K562 (cell line): ENCODE results near the gene RIC8B. TPM values are rescaled to one million over a fixed set of nuclear protein-coding genes. Genes with fewer than 3 reads are reported as not detected.

Experiments used
- ATAC-seq: fragments of 200-7000 bp; cut with Tn5 transposase; 3 replicates; pipeline ENCODE4 v1.9.1; 2020; ENCODE audit warnings: moderate library complexity
- BruUV-seq: library from RNA; stranded (reverse); fragments of 400-500 nt; replicated peaks from 2 replicates; lab custom pipeline; 2021; lab: Mats Ljungman, UMichigan
- CTCF ChIA-PET: fragments of 300-600 bp; formaldehyde crosslinking; extraction: SDS; loops from one replicate; lab custom pipeline; 2021; ENCODE audit warnings: low intra/inter-chr PET ratio; lab: Yijun Ruan, JAX
- POLR2A ChIA-PET: fragments of 300-600, 350-650 bp; sonication (Branson Sonifier 250); formaldehyde crosslinking; extraction: SDS; loops from one replicate; lab custom pipeline; 2021; ENCODE audit warnings: antibody characterized with exemption, inconsistent platforms; lab: Yijun Ruan, JAX
- DNase-seq, 4 experiments: peaks; one replicate each; pipeline versions ENCODE4 v3.0.0 to v3.0.0-alpha.2; 2011 to 2018; ENCODE audit warnings: low spot score in 3 of 4, mixed read lengths in 3 of 4; ENCODE audit errors: extremely low read depth in 1 of 4
- FAIRE-seq: peaks from 2 replicates; lab custom pipeline; 2011; peaks lifted over from hg19 to GRCh38; lab: Jason Lieb, UNC
- H2AFZ ChIP-seq: 2 replicates; pipeline ENCODE4 v1.6.0; 2011; ENCODE audit warnings: low read depth, low read length, control low read depth, inconsistent platforms
- H3K27ac ChIP-seq: fragments of 200-600 bp; 3 replicates; pipeline ENCODE4 v1.8.0; 2011; ENCODE audit warnings: low read depth, mild to moderate bottlenecking, control low read depth, inconsistent platforms, low read length, moderate library complexity, mixed read lengths; ENCODE audit errors: extremely low read depth
- H3K27me3 ChIP-seq, 2 experiments: fragments of 300-600 bp in 1 of 2; 2 replicates in 1 of 2; 3 replicates in 1 of 2; pipeline versions ENCODE4 v1.6.0 to v1.8.0; 2011; ENCODE audit warnings: inconsistent platforms in 2 of 2, low read length in 2 of 2, mild to moderate bottlenecking in 1 of 2, mixed read lengths in 1 of 2, moderate library complexity in 1 of 2; ENCODE audit not compliant: control insufficient read depth in 2 of 2, insufficient read depth in 2 of 2
- H3K36me3 ChIP-seq: fragments of 300-600 bp; 3 replicates; pipeline ENCODE4 v1.8.0; 2011; ENCODE audit warnings: mild to moderate bottlenecking, low read length, inconsistent platforms; ENCODE audit not compliant: control insufficient read depth, insufficient read depth
- H3K4me1 ChIP-seq, 2 experiments: fragments of 200-600 bp in 1 of 2; replicated peaks in 1 of 2; 2 replicates in 1 of 2; 3 replicates in 1 of 2; pipeline versions ENCODE4 v1.5.1 to v1.8.0; 2011; ENCODE audit warnings: inconsistent platforms in 2 of 2, low read length in 2 of 2, mild to moderate bottlenecking in 1 of 2, mixed read lengths in 1 of 2, moderate library complexity in 1 of 2; ENCODE audit not compliant: control insufficient read depth in 2 of 2, insufficient read depth in 2 of 2
- H3K4me2 ChIP-seq: 2 replicates; pipeline ENCODE4 v1.6.1; 2011; ENCODE audit warnings: low read length, control low read depth, inconsistent platforms, mixed read lengths; ENCODE audit not compliant: insufficient read depth
- H3K4me3 ChIP-seq: fragments of 200-600 bp; sonication (generic), shearing (Covaris generic); 2 replicates; pipeline ENCODE4 v1.5.1; 2016; ENCODE audit warnings: control low read depth, inconsistent platforms
- H3K79me2 ChIP-seq: fragments of 200-600 bp; 3 replicates; pipeline ENCODE4 v1.8.0; 2011; ENCODE audit warnings: low read length, inconsistent platforms; ENCODE audit not compliant: control insufficient read depth, insufficient read depth
- H3K9ac ChIP-seq, 2 experiments: 2 replicates each; pipeline versions ENCODE4 v1.6.0 to v1.6.1; 2011; ENCODE audit warnings: low read depth in 2 of 2, low read length in 2 of 2, control low read depth in 1 of 2, inconsistent platforms in 1 of 2, mild to moderate bottlenecking in 1 of 2, mixed read lengths in 1 of 2; ENCODE audit not compliant: insufficient read depth in 1 of 2
- H3K9me1 ChIP-seq: one replicate; pipeline ENCODE4 v1.6.0; 2011; ENCODE audit warnings: inconsistent platforms, mild to moderate bottlenecking, low read length, moderate library complexity; ENCODE audit not compliant: control insufficient read depth, insufficient read depth
- H3K9me3 ChIP-seq: replicated peaks from 2 replicates; pipeline ENCODE4 v1.5.1; 2011; ENCODE audit warnings: low read depth, low read length, inconsistent platforms; ENCODE audit not compliant: control insufficient read depth, insufficient read depth
- H4K20me1 ChIP-seq: replicated peaks from 2 replicates; pipeline ENCODE4 v1.6.1; 2011; ENCODE audit warnings: low read length, inconsistent platforms, mixed read lengths; ENCODE audit not compliant: control insufficient read depth, insufficient read depth
- CBFA2T2 ChIP-seq: fragments of 450-650 bp; conservative IDR thresholded peaks from 2 replicates; pipeline ENCODE4 v1.6.1; 2017; ENCODE audit warnings: mild to moderate bottlenecking
- EWSR1 ChIP-seq: fragments of 450-650 bp; IDR thresholded peaks from 2 replicates; pipeline ENCODE4 v1.6.1; 2018; ENCODE audit warnings: borderline replicate concordance, mild to moderate bottlenecking, low read depth, moderate library complexity; ENCODE audit not compliant: partially characterized antibody
- HOXB6 ChIP-seq: fragments of 250-450 bp; sonication (Bioruptor Pico); IDR thresholded peaks from 2 replicates; pipeline ENCODE4 v1.5.1; 2022; ENCODE audit warnings: mild to moderate bottlenecking, borderline replicate concordance
- MAFG ChIP-seq: fragments of 450-650 bp; conservative IDR thresholded peaks from 2 replicates; pipeline ENCODE4 v1.6.1; 2016; ENCODE audit warnings: missing genetic modification characterization, missing compliant biosample characterization
- PHF20 ChIP-seq: fragments of 450-650 bp; IDR thresholded peaks from 2 replicates; pipeline ENCODE4 v1.6.1; 2018; ENCODE audit not compliant: partially characterized antibody
- TAF7 ChIP-seq: fragments of 450-650 bp; IDR thresholded peaks from 2 replicates; pipeline ENCODE4 v1.6.1; 2016; ENCODE audit warnings: missing genetic modification characterization, missing compliant biosample characterization
- ZNF146 ChIP-seq: IDR thresholded peaks from one replicate; pipeline ENCODE4 v1.6.1; 2018; ENCODE audit warnings: missing compliant biosample characterization; ENCODE audit not compliant: unreplicated experiment
- ZNF316 ChIP-seq: fragments of 450-650 bp; IDR thresholded peaks from 2 replicates; pipeline ENCODE4 v1.6.1; 2016
- WGBS: fragments of 100-300 bp; shearing (Covaris generic); methylation state at CpG from one replicate; pipeline ENCODE4 v1.1.6; 2016; ENCODE audit warnings: low coverage, mixed read lengths; ENCODE audit not compliant: insufficient coverage; ENCODE audit errors: missing lambda C conversion rate; 5-methylcytosine and 5-hydroxymethylcytosine counted together
- in situ Hi-C: fragments of 300-500 bp; cut with MboI; formaldehyde crosslinking; loops from 4 replicates; pipeline ENCODE4 v1.15.0; 2018; ENCODE audit warnings: inconsistent platforms, mixed read lengths
- intact Hi-C: fragments of 100-400 bp; cut with micrococcal nuclease; formaldehyde crosslinking; loops from 2 replicates; pipeline ENCODE4 v1.14.2; 2022
- polyA plus RNA-seq, 8 experiments: library from polyadenylated mRNA; depleted of rRNA in 4 of 8; stranded (reverse) in 5 of 8; unstranded in 3 of 8; fragments of >200 nt; fragmentation: Nextera tagmentation in 2 of 8; fragmentation: Illumina TruSeq in 1 of 8; extraction: Ambion mirVana in 2 of 8; extraction: Trizol in 1 of 8; gene quantifications; 2 replicates each; pipeline versions ENCODE4 v1.2.1 to v1.2.3, GENCODE V29; 2011 to 2014; ENCODE audit warnings: inconsistent platforms in 1 of 8, missing spikeins in 1 of 8
- total RNA-seq, 7 experiments: library from RNA; depleted of rRNA in 6 of 7; stranded (reverse); fragments of >200 nt in 6 of 7; fragmentation: Illumina TruSeq in 2 of 7; extraction: Trizol in 2 of 7; gene quantifications; 2 replicates each; pipeline versions ENCODE4 v1.2.1 to v1.2.3, GENCODE V29; 2011 to 2021; ENCODE audit warnings: low replicate concordance in 1 of 7
- TF ChIP-seq, protein P1 (sequence below): sonication (generic); formaldehyde crosslinking; IDR thresholded peaks from 2 replicates; pipeline ENCODE4 v1.8.0; 2022; ENCODE audit warnings: missing genetic modification reagents, mild to moderate bottlenecking, borderline replicate concordance
- TF ChIP-seq, protein P2 (sequence below): fragments of 450-650 bp; IDR thresholded peaks from 2 replicates; pipeline ENCODE4 v1.6.1; 2017; ENCODE audit warnings: mild to moderate bottlenecking, moderate library complexity
- TF ChIP-seq, protein P3 (sequence below), 3 experiments: IDR thresholded peaks in 2 of 3; conservative IDR thresholded peaks in 1 of 3; 2 replicates each; pipeline ENCODE4 v1.5.1; 2011 to 2012; ENCODE audit warnings: low read length in 3 of 3, mild to moderate bottlenecking in 3 of 3, control low read depth in 2 of 3, improper control_type of control experiment in 1 of 3, inconsistent platforms in 1 of 3, low read depth in 1 of 3, mixed read lengths in 1 of 3, moderate library complexity in 1 of 3; ENCODE audit not compliant: insufficient read depth in 2 of 3

RIC8B gene
- total and polyA plus RNA-seq, 9 of the 15 experiments (the other 6 are each of a cell fraction or from before 2014, with no cell fraction given): 0.92 to 8.1 (median 4.8) TPM

DNA sequence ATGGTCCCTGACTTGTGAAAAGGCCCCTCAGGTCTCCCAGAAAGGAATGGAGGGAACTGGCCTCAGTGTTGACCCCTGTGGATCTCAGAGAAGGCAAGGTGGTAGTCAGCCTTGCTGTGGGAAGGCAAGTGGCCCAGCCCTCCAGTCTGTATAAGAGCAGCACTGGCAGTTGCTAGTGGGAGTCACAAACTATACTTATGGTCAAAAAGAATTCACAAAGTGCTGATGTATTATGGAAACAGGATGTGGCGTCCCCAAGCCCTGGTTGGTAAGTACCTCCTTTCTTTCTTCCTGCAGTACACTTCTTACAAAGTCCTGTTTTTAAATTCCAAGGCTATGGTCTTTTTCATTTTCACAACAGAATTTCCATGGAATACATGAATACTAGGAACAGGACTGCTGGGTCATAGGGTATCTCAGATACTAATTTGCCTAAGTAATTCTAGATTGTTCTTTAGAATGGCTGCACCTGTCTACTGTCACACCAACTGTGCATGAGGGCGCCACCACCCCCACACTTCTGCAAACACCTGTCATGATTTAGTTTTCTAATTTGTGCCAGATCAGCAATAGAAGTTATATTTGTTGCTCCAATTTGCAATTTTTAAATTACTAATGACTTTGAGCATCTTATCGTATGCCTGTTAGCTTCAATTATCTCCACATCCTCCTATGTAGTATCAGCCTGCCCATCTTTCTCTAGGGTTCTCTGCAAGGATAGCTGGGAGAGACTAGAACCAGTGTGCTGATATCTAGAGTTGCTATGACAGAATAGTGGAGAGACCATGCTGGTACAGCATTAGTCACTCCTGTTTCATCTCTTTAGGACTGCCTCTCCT, 140.5 kb downstream of the RIC8B start:
- intact Hi-C loops: loop anchor here (5.0 to 10.0 kb wide), 3 partner anchors 180 to 688 kb away; no protein-coding TSS in a partner anchor
- POLR2A ChIA-PET: no interaction called here

DNA sequence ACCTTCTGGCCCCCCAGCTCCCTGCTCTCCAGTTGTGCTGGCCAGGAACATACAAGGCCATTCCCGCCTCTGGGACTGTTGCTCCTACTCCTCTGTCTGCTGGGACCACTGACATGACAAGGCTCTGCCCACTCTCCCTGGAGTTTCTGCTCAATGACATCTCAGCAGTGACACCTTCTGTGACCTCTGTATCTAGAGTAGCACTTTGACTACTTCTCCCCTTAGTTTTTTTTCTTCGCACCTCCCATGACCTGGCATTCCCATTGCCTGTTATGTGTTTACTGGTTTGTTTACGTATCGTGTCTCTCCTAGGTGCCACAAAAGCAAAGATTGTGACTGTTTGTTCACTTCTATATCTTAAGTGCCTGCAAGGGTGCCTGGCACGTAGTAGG, 141.1 kb downstream of the RIC8B start:
- 10% methylated on average over 5 of the region's 5 CpGs for WGBS
- intact Hi-C loops: loop anchor here (5.0 to 10.0 kb wide), 3 partner anchors 181 to 688 kb away; no protein-coding TSS in a partner anchor
- H3K27me3 ChIP-seq: peaks cover 26 to 41% of the 10 kb centered on the region in 2 experiments; a peak in 3 of 5 replicates
- no peak overlapping the region for H3K4me2 ChIP-seq
- H3K9me3 ChIP-seq: no peaks in the 10 kb centered on the region
- no TSS peak for BruUV-seq
- FAIRE-seq (no peak), ATAC-seq (no peak), DNase-seq (no peak)
- H3K4me3 ChIP-seq: no peak overlapping the region
- POLR2A ChIA-PET: no interaction called here
- H2AFZ ChIP-seq: no peak overlapping the region
- no peaks in the 10 kb centered on the region for H4K20me1 ChIP-seq
- CTCF ChIA-PET: no interaction called here
- no peak overlapping the region for H3K27ac ChIP-seq
- no peak overlapping the region for H3K9ac ChIP-seq
- no peaks in the 10 kb centered on the region for H3K4me1 ChIP-seq
- H3K9me1 ChIP-seq: no peaks in the 10 kb centered on the region
- in situ Hi-C loops: loop anchor here (5.0 kb wide), 1 partner anchor 533 kb away; no protein-coding TSS in a partner anchor
- H3K36me3 ChIP-seq: no peaks in the 10 kb centered on the region
- no peaks in the 10 kb centered on the region for H3K79me2 ChIP-seq
- TF ChIP-seq EWSR1 (no peak), HOXB6 (CRISPR knock-in tag) (no peak), TAF7 (tag) (no peak), ZNF146 (no peak)
- TF ChIP-seq, protein P1, sequence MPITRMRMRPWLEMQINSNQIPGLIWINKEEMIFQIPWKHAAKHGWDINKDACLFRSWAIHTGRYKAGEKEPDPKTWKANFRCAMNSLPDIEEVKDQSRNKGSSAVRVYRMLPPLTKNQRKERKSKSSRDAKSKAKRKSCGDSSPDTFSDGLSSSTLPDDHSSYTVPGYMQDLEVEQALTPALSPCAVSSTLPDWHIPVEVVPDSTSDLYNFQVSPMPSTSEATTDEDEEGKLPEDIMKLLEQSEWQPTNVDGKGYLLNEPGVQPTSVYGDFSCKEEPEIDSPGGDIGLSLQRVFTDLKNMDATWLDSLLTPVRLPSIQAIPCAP (CRISPR knock-in tag): no peak
- TF ChIP-seq, protein P2, sequence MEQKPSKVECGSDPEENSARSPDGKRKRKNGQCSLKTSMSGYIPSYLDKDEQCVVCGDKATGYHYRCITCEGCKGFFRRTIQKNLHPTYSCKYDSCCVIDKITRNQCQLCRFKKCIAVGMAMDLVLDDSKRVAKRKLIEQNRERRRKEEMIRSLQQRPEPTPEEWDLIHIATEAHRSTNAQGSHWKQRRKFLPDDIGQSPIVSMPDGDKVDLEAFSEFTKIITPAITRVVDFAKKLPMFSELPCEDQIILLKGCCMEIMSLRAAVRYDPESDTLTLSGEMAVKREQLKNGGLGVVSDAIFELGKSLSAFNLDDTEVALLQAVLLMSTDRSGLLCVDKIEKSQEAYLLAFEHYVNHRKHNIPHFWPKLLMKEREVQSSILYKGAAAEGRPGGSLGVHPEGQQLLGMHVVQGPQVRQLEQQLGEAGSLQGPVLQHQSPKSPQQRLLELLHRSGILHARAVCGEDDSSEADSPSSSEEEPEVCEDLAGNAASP: no peak
- TF ChIP-seq, protein P3, sequence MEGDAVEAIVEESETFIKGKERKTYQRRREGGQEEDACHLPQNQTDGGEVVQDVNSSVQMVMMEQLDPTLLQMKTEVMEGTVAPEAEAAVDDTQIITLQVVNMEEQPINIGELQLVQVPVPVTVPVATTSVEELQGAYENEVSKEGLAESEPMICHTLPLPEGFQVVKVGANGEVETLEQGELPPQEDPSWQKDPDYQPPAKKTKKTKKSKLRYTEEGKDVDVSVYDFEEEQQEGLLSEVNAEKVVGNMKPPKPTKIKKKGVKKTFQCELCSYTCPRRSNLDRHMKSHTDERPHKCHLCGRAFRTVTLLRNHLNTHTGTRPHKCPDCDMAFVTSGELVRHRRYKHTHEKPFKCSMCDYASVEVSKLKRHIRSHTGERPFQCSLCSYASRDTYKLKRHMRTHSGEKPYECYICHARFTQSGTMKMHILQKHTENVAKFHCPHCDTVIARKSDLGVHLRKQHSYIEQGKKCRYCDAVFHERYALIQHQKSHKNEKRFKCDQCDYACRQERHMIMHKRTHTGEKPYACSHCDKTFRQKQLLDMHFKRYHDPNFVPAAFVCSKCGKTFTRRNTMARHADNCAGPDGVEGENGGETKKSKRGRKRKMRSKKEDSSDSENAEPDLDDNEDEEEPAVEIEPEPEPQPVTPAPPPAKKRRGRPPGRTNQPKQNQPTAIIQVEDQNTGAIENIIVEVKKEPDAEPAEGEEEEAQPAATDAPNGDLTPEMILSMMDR (IDR thresholded peaks at IDR 0.05 in 2 of 3, conservative IDR thresholded peaks at IDR 0.05 in 1 of 3; ENCODE audit: insufficient read depth in 2 of 3, low read depth in 1 of 3, low read length in 3 of 3): no peak

More for the DNA sequence above, 140.5 kb downstream of the RIC8B start:
- FAIRE-seq (no peak), ATAC-seq (no peak), DNase-seq (no peak)
- WGBS: 13% methylated on average over 3 of the region's 3 CpGs
- H3K79me2 ChIP-seq: no peaks in the 10 kb centered on the region
- TF ChIP-seq PHF20 (no peak), ZNF316 (0 out of 2 replicates have a peak, but pooled peaks have one; percentile 9), CBFA2T2 (no peak), MAFG (tag) (0 out of 2 replicates have a peak, but pooled peaks have one; percentile 10)
- no TSS peak for BruUV-seq
- H2AFZ ChIP-seq: no peak overlapping the region
- H3K4me3 ChIP-seq: no peak overlapping the region
- H3K4me2 ChIP-seq: no peak overlapping the region
- no peak overlapping the region for H3K9ac ChIP-seq
- no peaks in the 10 kb centered on the region for H3K4me1 ChIP-seq
- no peaks in the 10 kb centered on the region for H3K36me3 ChIP-seq
- CTCF ChIA-PET: no interaction called here
- in situ Hi-C loops: loop anchor here (5.0 kb wide), 1 partner anchor 533 kb away; no protein-coding TSS in a partner anchor
- peaks cover 26 to 41% of the 10 kb centered on the region in 2 experiments; a peak in 3 of 5 replicates for H3K27me3 ChIP-seq
- no peak overlapping the region for H3K27ac ChIP-seq
- H4K20me1 ChIP-seq: no peaks in the 10 kb centered on the region
- no peaks in the 10 kb centered on the region for H3K9me1 ChIP-seq
- no peaks in the 10 kb centered on the region for H3K9me3 ChIP-seq
